Stimulated activated CD4-positive, alpha-beta T cell treated with anti-CD3 and anti-CD28 coated beads, Interleukin-15, amount 100 ng/mL, for 1 hour (primary cell): Measurements from ENCODE around the gene KRT1.
A peak's percentile ranks its signal among the peaks of the same experiment; 100 is the strongest.

Experiments
- DNase-seq, 2 donors: peaks; one replicate each; pipeline ENCODE4 v3.0.0-alpha.2; 2020; ENCODE audit warnings: low read depth in 1 of 2, low spot score in 1 of 2

The KRT1 gene

GRCh38 chr12:52699373-52699772 lies 19.2 kb upstream of the KRT1 start:
- no peak for DNase-seq

GRCh38 chr12:52698651-52699340 lies 18.6 kb upstream of the KRT1 start:
- DNase-seq = no peak

- no peak for DNase-seq
Measured at GRCh38 chr12:52697058-52697582, 16.9 kb upstream of the KRT1 start.

- no peak for DNase-seq
Measured at GRCh38 chr12:52696588-52696987, 16.4 kb upstream of the KRT1 start.

- DNase-seq = no peak
Measured at GRCh38 chr12:52695039-52695438, 14.8 kb upstream of the KRT1 start.

GRCh38 chr12:52694151-52694550 lies 13.9 kb upstream of the KRT1 start:
- DNase-seq = no peak

GRCh38 chr12:52693261-52693660 lies 13.1 kb upstream of the KRT1 start:
- no peak for DNase-seq

GRCh38 chr12:52692254-52692653 lies 12.0 kb upstream of the KRT1 start:
- DNase-seq = no peak

- DNase-seq = no peak
Measured at GRCh38 chr12:52691841-52692150, 11.6 kb upstream of the KRT1 start.

- peak; percentile 19 to 33 for DNase-seq
Measured at GRCh38 chr12:52691076-52691840, 11.1 kb upstream of the KRT1 start.

- no peak for DNase-seq
Measured at GRCh38 chr12:52690351-52691075, 10.3 kb upstream of the KRT1 start.

GRCh38 chr12:52689936-52690335 lies 9.7 kb upstream of the KRT1 start:
- no peak for DNase-seq

GRCh38 chr12:52689239-52689638 lies 9.0 kb upstream of the KRT1 start:
- no peak for DNase-seq

GRCh38 chr12:52688481-52688880 lies 8.3 kb upstream of the KRT1 start:
- no peak for DNase-seq

GRCh38 chr12:52687497-52688385 lies 7.5 kb upstream of the KRT1 start:
- no peak for DNase-seq

GRCh38 chr12:52686756-52687487 lies 6.7 kb upstream of the KRT1 start:
- DNase-seq = no peak

GRCh38 chr12:52686063-52686462 lies 5.9 kb upstream of the KRT1 start:
- no peak for DNase-seq

- DNase-seq = no peak
Measured at GRCh38 chr12:52685406-52685890, 5.2 kb upstream of the KRT1 start.

GRCh38 chr12:52684431-52684830 lies 4.2 kb upstream of the KRT1 start:
- no peak for DNase-seq
